Measurements from ENCODE around the gene OR51D1. TPM values are rescaled to one million over a fixed set of nuclear protein-coding genes. Genes with fewer than 3 reads are reported as not detected.

The OR51D1 gene
- total and polyA plus RNA-seq, 2 of the 8 experiments (the other 6 are each of a cell fraction or from before 2014, with no cell fraction given) = not detected

DNA sequence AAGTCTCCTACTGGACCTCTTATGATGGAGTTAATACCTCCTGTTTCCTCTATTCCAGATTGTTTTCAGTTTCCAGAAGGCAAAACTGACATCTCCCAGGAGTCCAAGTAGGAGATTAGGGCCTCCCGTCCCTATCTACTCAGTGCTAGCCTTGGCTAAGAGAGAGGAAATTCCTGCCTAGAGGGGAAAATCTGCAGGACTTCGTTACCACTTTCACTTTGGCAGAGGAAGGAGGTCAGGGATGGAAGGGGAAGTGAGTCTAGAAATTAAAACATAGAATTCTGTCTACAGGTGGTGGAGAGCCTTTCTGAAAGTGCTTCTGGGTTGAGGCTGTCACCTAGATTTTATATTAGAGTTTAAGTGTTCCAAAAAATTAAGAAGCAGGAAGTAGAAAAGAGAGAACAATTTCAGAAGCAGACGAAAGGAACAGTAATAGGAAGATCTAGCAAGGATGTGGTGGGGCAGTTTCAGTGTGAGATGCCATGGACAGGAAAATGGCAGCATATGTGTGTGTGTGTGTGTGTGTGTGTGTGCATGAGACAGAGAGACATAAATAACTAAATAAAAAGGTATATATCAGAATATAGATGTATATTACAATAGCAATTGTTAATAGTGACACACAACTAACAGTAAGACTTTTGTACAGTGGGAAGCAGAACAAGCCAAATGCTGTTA, 26.9 kb upstream of the OR51D1 start:
- Histone ChIP-seq H3K9me3 (ENCODE audit: insufficient read depth in 2 of 2, low read depth in 1 of 2, low read length in 1 of 2) (no peaks in the 10 kb centered on the region), H3K23ac (ENCODE audit: insufficient read length) (no peak overlapping the region), H3K4me1 (replicated peaks in 1 of 4; ENCODE audit: control insufficient read depth in 3 of 4, insufficient read depth in 4 of 4, low read length in 3 of 4) (no peaks in the 10 kb centered on the region; a peak in 1 of 7 replicates), H3K79me1 (ENCODE audit: low read depth, low read length) (no peaks in the 10 kb centered on the region), H4K5ac (ENCODE audit: insufficient read length, low read depth, low read length) (no peak overlapping the region), H4K8ac (ENCODE audit: extremely low read depth, insufficient read depth, low read length) (no peak overlapping the region), H2BK20ac (ENCODE audit: low read length) (no peak overlapping the region), H3K18ac (ENCODE audit: extremely low read depth, low read length) (no peak overlapping the region), H3K27ac (ENCODE audit: low read depth, low read length) (no peak overlapping the region), H3K36me3 (ENCODE audit: control insufficient read depth in 2 of 4, insufficient read depth in 4 of 4, low read length in 3 of 4) (no peaks in the 10 kb centered on the region), H3K4me2 (ENCODE audit: insufficient read depth in 1 of 2, low read depth in 2 of 2, low read length in 2 of 2) (no peak overlapping the region), H3K27me3 (replicated peaks in 1 of 4; ENCODE audit: control insufficient read depth in 3 of 4, extremely low read depth in 1 of 4, insufficient read depth in 3 of 4, low read length in 3 of 4) (no peaks in the 10 kb centered on the region), H2AFZ (ENCODE audit: low read length) (no peak overlapping the region), H2BK15ac (ENCODE audit: low read length) (no peak overlapping the region), H2BK120ac (replicated peaks; ENCODE audit: low read depth, low read length) (no peak overlapping the region), H4K20me1 (replicated peaks in 1 of 2; ENCODE audit: control insufficient read depth in 1 of 2, insufficient read depth in 2 of 2, low read length in 2 of 2) (no peaks in the 10 kb centered on the region), H3K4ac (replicated peaks; ENCODE audit: insufficient read length, low read depth, low read length) (no peak overlapping the region), H3K14ac (ENCODE audit: insufficient read length) (no peak overlapping the region), H4K91ac (replicated peaks; ENCODE audit: insufficient read length, low read length) (no peak overlapping the region), H3K56ac (replicated peaks; ENCODE audit: insufficient read length, low read depth, low read length) (no peak overlapping the region), H3K23me2 (ENCODE audit: low read depth, low read length) (peaks cover 2% of the 10 kb centered on the region; the same call in 1 of the 2 replicates), H3K4me3 (ENCODE audit: extremely low read depth in 1 of 4, insufficient read depth in 2 of 4, low read depth in 3 of 4, low read length in 4 of 4) (no peak overlapping the region), H3K9ac (replicated peaks in 1 of 4; ENCODE audit: extremely low read depth in 1 of 4, low read depth in 3 of 4, low read length in 3 of 4) (no peak overlapping the region), H3K79me2 (ENCODE audit: control insufficient read depth in 1 of 2, insufficient read depth in 2 of 2, low read length in 2 of 2) (no peaks in the 10 kb centered on the region), H2BK5ac (ENCODE audit: low read depth, low read length) (no peak overlapping the region), H2AK5ac (ENCODE audit: low read depth, low read length) (no peak overlapping the region), H2BK12ac (ENCODE audit: low read depth, low read length) (no peak overlapping the region)
- POLR2A ChIA-PET (ENCODE audit: partially characterized antibody) = no interaction called here
- FAIRE-seq (no peak), DNase-seq (ENCODE audit: low read depth in 1 of 2, low spot score in 2 of 2) (no peak)
- WGBS, 2 experiments (ENCODE audit: extremely low coverage in 1 of 2, insufficient coverage in 1 of 2, insufficient read length in 1 of 2, insufficient replicate concordance in 2 of 2, low coverage in 1 of 2, low lambda C conversion rate in 2 of 2, missing lambda C conversion rate in 1 of 2) = 86% methylated on average over 3 of the region's 3 CpGs; no CpG with 5 or more reads in 1 of the 2 experiments
- CTCF ChIA-PET (ENCODE audit: partially characterized antibody) = interaction anchor here (0.7 kb wide), 1 partner anchor 624 kb away, joined by 3 read pairs; the partner anchor contains the start of gene HBD
- TF ChIP-seq NRF1 (IDR thresholded peaks at IDR 0.05; ENCODE audit: low read depth, low read length) (no peak), TEAD4 (IDR thresholded peaks at IDR 0.05; ENCODE audit: low read depth, low read length) (no peak), TAF7 (optimal IDR thresholded peaks at IDR 0.05; ENCODE audit: borderline replicate concordance, low read depth, low read length) (no peak), FOSL1 (IDR thresholded peaks at IDR 0.05; ENCODE audit: insufficient read depth, low read depth, low read length) (no peak), ASH2L (IDR thresholded peaks at IDR 0.05; ENCODE audit: low read length) (no peak), KDM4A (IDR thresholded peaks at IDR 0.05; ENCODE audit: low read depth, low read length, severe bottlenecking) (no peak), BCL11A (IDR thresholded peaks at IDR 0.05; ENCODE audit: low read depth in 2 of 2, low read length in 2 of 2) (no peak), CHD2 (IDR thresholded peaks at IDR 0.05; ENCODE audit: low read length) (no peak), ZNF274 (IDR thresholded peaks at IDR 0.05; ENCODE audit: borderline replicate concordance, extremely low read depth, low read length) (no peak)
- TF ChIP-seq, protein P1, sequence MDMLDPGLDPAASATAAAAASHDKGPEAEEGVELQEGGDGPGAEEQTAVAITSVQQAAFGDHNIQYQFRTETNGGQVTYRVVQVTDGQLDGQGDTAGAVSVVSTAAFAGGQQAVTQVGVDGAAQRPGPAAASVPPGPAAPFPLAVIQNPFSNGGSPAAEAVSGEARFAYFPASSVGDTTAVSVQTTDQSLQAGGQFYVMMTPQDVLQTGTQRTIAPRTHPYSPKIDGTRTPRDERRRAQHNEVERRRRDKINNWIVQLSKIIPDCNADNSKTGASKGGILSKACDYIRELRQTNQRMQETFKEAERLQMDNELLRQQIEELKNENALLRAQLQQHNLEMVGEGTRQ (IDR thresholded peaks at IDR 0.05; ENCODE audit: low read length) = no peak
- TF ChIP-seq, protein P2, sequence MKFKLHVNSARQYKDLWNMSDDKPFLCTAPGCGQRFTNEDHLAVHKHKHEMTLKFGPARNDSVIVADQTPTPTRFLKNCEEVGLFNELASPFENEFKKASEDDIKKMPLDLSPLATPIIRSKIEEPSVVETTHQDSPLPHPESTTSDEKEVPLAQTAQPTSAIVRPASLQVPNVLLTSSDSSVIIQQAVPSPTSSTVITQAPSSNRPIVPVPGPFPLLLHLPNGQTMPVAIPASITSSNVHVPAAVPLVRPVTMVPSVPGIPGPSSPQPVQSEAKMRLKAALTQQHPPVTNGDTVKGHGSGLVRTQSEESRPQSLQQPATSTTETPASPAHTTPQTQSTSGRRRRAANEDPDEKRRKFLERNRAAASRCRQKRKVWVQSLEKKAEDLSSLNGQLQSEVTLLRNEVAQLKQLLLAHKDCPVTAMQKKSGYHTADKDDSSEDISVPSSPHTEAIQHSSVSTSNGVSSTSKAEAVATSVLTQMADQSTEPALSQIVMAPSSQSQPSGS (IDR thresholded peaks at IDR 0.05; ENCODE audit: low read length) = no peak
